K562 (cell line): Measurements from ENCODE around the gene RNASET2. TPM values are rescaled to one million over a fixed set of nuclear protein-coding genes. Genes with fewer than 3 reads are reported as not detected.

Experiments used
- ATAC-seq: fragments of 200-7000 bp; cut with Tn5 transposase; 3 replicates; pipeline ENCODE4 v1.9.1; 2020; ENCODE audit warnings: moderate library complexity
- BruUV-seq: library from RNA; stranded (reverse); fragments of 400-500 nt; replicated peaks from 2 replicates; lab custom pipeline; 2021; lab: Mats Ljungman, UMichigan
- CTCF ChIA-PET: fragments of 300-600 bp; formaldehyde crosslinking; extraction: SDS; loops from one replicate; lab custom pipeline; 2021; ENCODE audit warnings: low intra/inter-chr PET ratio; lab: Yijun Ruan, JAX
- POLR2A ChIA-PET: fragments of 300-600, 350-650 bp; sonication (Branson Sonifier 250); formaldehyde crosslinking; extraction: SDS; loops from one replicate; lab custom pipeline; 2021; ENCODE audit warnings: antibody characterized with exemption, inconsistent platforms; lab: Yijun Ruan, JAX
- DNase-seq, 4 experiments: peaks; one replicate each; pipeline versions ENCODE4 v3.0.0 to v3.0.0-alpha.2; 2011 to 2018; ENCODE audit warnings: low spot score in 3 of 4, mixed read lengths in 3 of 4; ENCODE audit errors: extremely low read depth in 1 of 4
- FAIRE-seq: peaks from 2 replicates; lab custom pipeline; 2011; peaks lifted over from hg19 to GRCh38; lab: Jason Lieb, UNC
- H2AFZ ChIP-seq: 2 replicates; pipeline ENCODE4 v1.6.0; 2011; ENCODE audit warnings: low read depth, low read length, control low read depth, inconsistent platforms
- H3K27ac ChIP-seq: fragments of 200-600 bp; 3 replicates; pipeline ENCODE4 v1.8.0; 2011; ENCODE audit warnings: low read depth, mild to moderate bottlenecking, control low read depth, inconsistent platforms, low read length, moderate library complexity, mixed read lengths; ENCODE audit errors: extremely low read depth
- H3K27me3 ChIP-seq, 2 experiments: fragments of 300-600 bp in 1 of 2; 2 replicates in 1 of 2; 3 replicates in 1 of 2; pipeline versions ENCODE4 v1.6.0 to v1.8.0; 2011; ENCODE audit warnings: inconsistent platforms in 2 of 2, low read length in 2 of 2, mild to moderate bottlenecking in 1 of 2, mixed read lengths in 1 of 2, moderate library complexity in 1 of 2; ENCODE audit not compliant: control insufficient read depth in 2 of 2, insufficient read depth in 2 of 2
- H3K36me3 ChIP-seq: fragments of 300-600 bp; 3 replicates; pipeline ENCODE4 v1.8.0; 2011; ENCODE audit warnings: mild to moderate bottlenecking, low read length, inconsistent platforms; ENCODE audit not compliant: control insufficient read depth, insufficient read depth
- H3K4me1 ChIP-seq, 2 experiments: fragments of 200-600 bp in 1 of 2; replicated peaks in 1 of 2; 2 replicates in 1 of 2; 3 replicates in 1 of 2; pipeline versions ENCODE4 v1.5.1 to v1.8.0; 2011; ENCODE audit warnings: inconsistent platforms in 2 of 2, low read length in 2 of 2, mild to moderate bottlenecking in 1 of 2, mixed read lengths in 1 of 2, moderate library complexity in 1 of 2; ENCODE audit not compliant: control insufficient read depth in 2 of 2, insufficient read depth in 2 of 2
- H3K4me2 ChIP-seq: 2 replicates; pipeline ENCODE4 v1.6.1; 2011; ENCODE audit warnings: low read length, control low read depth, inconsistent platforms, mixed read lengths; ENCODE audit not compliant: insufficient read depth
- H3K4me3 ChIP-seq: fragments of 200-600 bp; sonication (generic), shearing (Covaris generic); 2 replicates; pipeline ENCODE4 v1.5.1; 2016; ENCODE audit warnings: control low read depth, inconsistent platforms
- H3K79me2 ChIP-seq: fragments of 200-600 bp; 3 replicates; pipeline ENCODE4 v1.8.0; 2011; ENCODE audit warnings: low read length, inconsistent platforms; ENCODE audit not compliant: control insufficient read depth, insufficient read depth
- H3K9ac ChIP-seq, 2 experiments: 2 replicates each; pipeline versions ENCODE4 v1.6.0 to v1.6.1; 2011; ENCODE audit warnings: low read depth in 2 of 2, low read length in 2 of 2, control low read depth in 1 of 2, inconsistent platforms in 1 of 2, mild to moderate bottlenecking in 1 of 2, mixed read lengths in 1 of 2; ENCODE audit not compliant: insufficient read depth in 1 of 2
- H3K9me1 ChIP-seq: one replicate; pipeline ENCODE4 v1.6.0; 2011; ENCODE audit warnings: inconsistent platforms, mild to moderate bottlenecking, low read length, moderate library complexity; ENCODE audit not compliant: control insufficient read depth, insufficient read depth
- H3K9me3 ChIP-seq: replicated peaks from 2 replicates; pipeline ENCODE4 v1.5.1; 2011; ENCODE audit warnings: low read depth, low read length, inconsistent platforms; ENCODE audit not compliant: control insufficient read depth, insufficient read depth
- H4K20me1 ChIP-seq: replicated peaks from 2 replicates; pipeline ENCODE4 v1.6.1; 2011; ENCODE audit warnings: low read length, inconsistent platforms, mixed read lengths; ENCODE audit not compliant: control insufficient read depth, insufficient read depth
- CBFB ChIP-seq: sonication (generic); formaldehyde crosslinking; IDR thresholded peaks from 2 replicates; pipeline ENCODE4 v1.4.0; 2020; ENCODE audit warnings: mild to moderate bottlenecking, missing genetic modification reagents
- TBL1XR1 ChIP-seq, 2 experiments: IDR thresholded peaks; 2 replicates each; pipeline ENCODE4 v1.6.1; 2012; ENCODE audit warnings: improper control_type of control experiment in 2 of 2, low read length in 2 of 2, mild to moderate bottlenecking in 1 of 2
- TCF7 ChIP-seq: sonication (generic); IDR thresholded peaks from 2 replicates; pipeline ENCODE4 v1.6.1; 2016; ENCODE audit warnings: antibody characterized with exemption, borderline replicate concordance
- ZNF146 ChIP-seq: IDR thresholded peaks from one replicate; pipeline ENCODE4 v1.6.1; 2018; ENCODE audit warnings: missing compliant biosample characterization; ENCODE audit not compliant: unreplicated experiment
- ZNF57 ChIP-seq: fragments of 450-650 bp; formaldehyde crosslinking; IDR thresholded peaks from 2 replicates; pipeline ENCODE4 v1.4.0; 2020; ENCODE audit warnings: mild to moderate bottlenecking, moderate library complexity
- WGBS: fragments of 100-300 bp; shearing (Covaris generic); methylation state at CpG from one replicate; pipeline ENCODE4 v1.1.6; 2016; ENCODE audit warnings: low coverage, mixed read lengths; ENCODE audit not compliant: insufficient coverage; ENCODE audit errors: missing lambda C conversion rate; 5-methylcytosine and 5-hydroxymethylcytosine counted together
- in situ Hi-C: fragments of 300-500 bp; cut with MboI; formaldehyde crosslinking; loops from 4 replicates; pipeline ENCODE4 v1.15.0; 2018; ENCODE audit warnings: inconsistent platforms, mixed read lengths
- intact Hi-C: fragments of 100-400 bp; cut with micrococcal nuclease; formaldehyde crosslinking; loops from 2 replicates; pipeline ENCODE4 v1.14.2; 2022
- polyA plus RNA-seq, 8 experiments: library from polyadenylated mRNA; depleted of rRNA in 4 of 8; stranded (reverse) in 5 of 8; unstranded in 3 of 8; fragments of >200 nt; fragmentation: Nextera tagmentation in 2 of 8; fragmentation: Illumina TruSeq in 1 of 8; extraction: Ambion mirVana in 2 of 8; extraction: Trizol in 1 of 8; gene quantifications; 2 replicates each; pipeline versions ENCODE4 v1.2.1 to v1.2.3, GENCODE V29; 2011 to 2014; ENCODE audit warnings: inconsistent platforms in 1 of 8, missing spikeins in 1 of 8
- total RNA-seq, 7 experiments: library from RNA; depleted of rRNA in 6 of 7; stranded (reverse); fragments of >200 nt in 6 of 7; fragmentation: Illumina TruSeq in 2 of 7; extraction: Trizol in 2 of 7; gene quantifications; 2 replicates each; pipeline versions ENCODE4 v1.2.1 to v1.2.3, GENCODE V29; 2011 to 2021; ENCODE audit warnings: low replicate concordance in 1 of 7
- TF ChIP-seq, protein P1 (sequence below): fragments of 250-450 bp; sonication (Bioruptor Pico); IDR thresholded peaks from 2 replicates; pipeline ENCODE4 v1.5.0; 2020; ENCODE audit warnings: mild to moderate bottlenecking
- TF ChIP-seq, protein P2 (sequence below): sonication (generic); formaldehyde crosslinking; IDR thresholded peaks from 2 replicates; pipeline ENCODE4 v1.8.0; 2023; ENCODE audit warnings: mild to moderate bottlenecking, missing genetic modification reagents
- TF ChIP-seq, protein P3 (sequence below): fragments of 250-450 bp; sonication (Bioruptor Pico); IDR thresholded peaks from 2 replicates; pipeline ENCODE4 v1.5.0; 2022; ENCODE audit warnings: mild to moderate bottlenecking
- TF ChIP-seq, protein P4 (sequence below): fragments of 250-450 bp; sonication (Bioruptor Pico); IDR thresholded peaks from 2 replicates; pipeline ENCODE4 v1.9.0; 2021; ENCODE audit warnings: mild to moderate bottlenecking, inconsistent platforms
- TF ChIP-seq, protein P5 (sequence below), 2 experiments: fragments of 200-800 bp in 1 of 2; sonication (Bioruptor generic) in 1 of 2; sonication (generic) in 1 of 2; formaldehyde crosslinking in 1 of 2; IDR thresholded peaks in 1 of 2; conservative IDR thresholded peaks in 1 of 2; 2 replicates each; pipeline versions ENCODE4 v1.5.0 to v1.6.1; 2016 to 2020; ENCODE audit warnings: missing compliant biosample characterization in 1 of 2, missing genetic modification characterization in 1 of 2, missing genetic modification reagents in 1 of 2
- TF ChIP-seq, protein P6 (sequence below): fragments of 200-800 bp; sonication (Bioruptor generic); IDR thresholded peaks from 2 replicates; pipeline ENCODE4 v1.6.1; 2017; ENCODE audit warnings: missing genetic modification characterization, missing compliant biosample characterization

RNASET2 gene
- total and polyA plus RNA-seq, 9 of the 15 experiments (the other 6 are each of a cell fraction or from before 2014, with no cell fraction given), result 7.4 to 141 (median 91.3) TPM

DNA sequence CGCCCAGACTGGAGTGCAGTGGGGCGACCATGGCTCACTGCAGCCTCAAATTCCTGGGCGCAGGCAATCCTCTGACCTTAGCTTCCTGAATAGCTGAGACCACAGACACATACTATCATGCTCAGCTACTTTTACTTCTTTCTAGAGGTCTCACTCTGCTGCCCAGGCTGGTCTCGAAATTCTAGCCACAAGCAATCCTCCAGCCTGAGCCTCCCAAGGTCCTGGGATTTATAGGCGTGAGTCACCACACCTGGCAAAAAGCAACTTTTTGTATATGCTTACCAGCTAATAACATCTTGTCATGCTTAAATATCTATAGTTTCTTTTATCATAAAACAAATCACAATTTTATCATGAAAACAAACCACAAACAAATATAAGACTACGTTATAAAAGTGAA is 23.0 kb downstream of the RNASET2 start:
- Histone ChIP-seq H4K20me1 (no peaks in the 10 kb centered on the region), H3K27me3 (no peaks in the 10 kb centered on the region; a peak in 1 of 5 replicates), H3K9me3 (no peaks in the 10 kb centered on the region), H3K79me2 (no peaks in the 10 kb centered on the region), H3K9ac (no peak overlapping the region), H2AFZ (no peak overlapping the region), H3K4me2 (no peak overlapping the region), H3K4me1 (peaks cover 13 to 18% of the 10 kb centered on the region in 2 experiments), H3K4me3 (no peak overlapping the region), H3K36me3 (peaks cover 27% of the 10 kb centered on the region; the same call in 2 of the 3 replicates), H3K27ac (no peak overlapping the region), H3K9me1 (peaks cover 4% of the 10 kb centered on the region)
- no peak for ATAC-seq
- ChIA-PET CTCF (no interaction called here), POLR2A (interaction anchor here (1.0 to 1.4 kb wide), 2 partner anchors 10 to 23 kb away, joined by 3 read pairs; partner anchors contain the start of gene RNASET2)
- BruUV-seq, result no TSS peak
- DNase-seq, result no peak
- FAIRE-seq, result no peak
- in situ Hi-C loops, result no loop called here
- intact Hi-C loops, result no loop called here
- WGBS, result 72% methylated on average over 6 of the region's 6 CpGs
- TF ChIP-seq, protein P1, sequence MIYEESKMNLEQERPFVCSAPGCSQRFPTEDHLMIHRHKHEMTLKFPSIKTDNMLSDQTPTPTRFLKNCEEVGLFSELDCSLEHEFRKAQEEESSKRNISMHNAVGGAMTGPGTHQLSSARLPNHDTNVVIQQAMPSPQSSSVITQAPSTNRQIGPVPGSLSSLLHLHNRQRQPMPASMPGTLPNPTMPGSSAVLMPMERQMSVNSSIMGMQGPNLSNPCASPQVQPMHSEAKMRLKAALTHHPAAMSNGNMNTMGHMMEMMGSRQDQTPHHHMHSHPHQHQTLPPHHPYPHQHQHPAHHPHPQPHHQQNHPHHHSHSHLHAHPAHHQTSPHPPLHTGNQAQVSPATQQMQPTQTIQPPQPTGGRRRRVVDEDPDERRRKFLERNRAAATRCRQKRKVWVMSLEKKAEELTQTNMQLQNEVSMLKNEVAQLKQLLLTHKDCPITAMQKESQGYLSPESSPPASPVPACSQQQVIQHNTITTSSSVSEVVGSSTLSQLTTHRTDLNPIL (CRISPR knock-in tag), result no peak
- TF ChIP-seq CBFB (CRISPR knock-in tag) (no peak), ZNF146 (CRISPR knock-in tag) (no peak), ZNF57 (CRISPR knock-in tag) (no peak), TBL1XR1 (IDR thresholded peaks at IDR 0.05; ENCODE audit: low read length in 2 of 2) (no peak), TCF7 (no peak)
- TF ChIP-seq, protein P2, sequence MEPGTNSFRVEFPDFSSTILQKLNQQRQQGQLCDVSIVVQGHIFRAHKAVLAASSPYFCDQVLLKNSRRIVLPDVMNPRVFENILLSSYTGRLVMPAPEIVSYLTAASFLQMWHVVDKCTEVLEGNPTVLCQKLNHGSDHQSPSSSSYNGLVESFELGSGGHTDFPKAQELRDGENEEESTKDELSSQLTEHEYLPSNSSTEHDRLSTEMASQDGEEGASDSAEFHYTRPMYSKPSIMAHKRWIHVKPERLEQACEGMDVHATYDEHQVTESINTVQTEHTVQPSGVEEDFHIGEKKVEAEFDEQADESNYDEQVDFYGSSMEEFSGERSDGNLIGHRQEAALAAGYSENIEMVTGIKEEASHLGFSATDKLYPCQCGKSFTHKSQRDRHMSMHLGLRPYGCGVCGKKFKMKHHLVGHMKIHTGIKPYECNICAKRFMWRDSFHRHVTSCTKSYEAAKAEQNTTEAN (CRISPR knock-in tag), result no peak
- TF ChIP-seq, protein P3, sequence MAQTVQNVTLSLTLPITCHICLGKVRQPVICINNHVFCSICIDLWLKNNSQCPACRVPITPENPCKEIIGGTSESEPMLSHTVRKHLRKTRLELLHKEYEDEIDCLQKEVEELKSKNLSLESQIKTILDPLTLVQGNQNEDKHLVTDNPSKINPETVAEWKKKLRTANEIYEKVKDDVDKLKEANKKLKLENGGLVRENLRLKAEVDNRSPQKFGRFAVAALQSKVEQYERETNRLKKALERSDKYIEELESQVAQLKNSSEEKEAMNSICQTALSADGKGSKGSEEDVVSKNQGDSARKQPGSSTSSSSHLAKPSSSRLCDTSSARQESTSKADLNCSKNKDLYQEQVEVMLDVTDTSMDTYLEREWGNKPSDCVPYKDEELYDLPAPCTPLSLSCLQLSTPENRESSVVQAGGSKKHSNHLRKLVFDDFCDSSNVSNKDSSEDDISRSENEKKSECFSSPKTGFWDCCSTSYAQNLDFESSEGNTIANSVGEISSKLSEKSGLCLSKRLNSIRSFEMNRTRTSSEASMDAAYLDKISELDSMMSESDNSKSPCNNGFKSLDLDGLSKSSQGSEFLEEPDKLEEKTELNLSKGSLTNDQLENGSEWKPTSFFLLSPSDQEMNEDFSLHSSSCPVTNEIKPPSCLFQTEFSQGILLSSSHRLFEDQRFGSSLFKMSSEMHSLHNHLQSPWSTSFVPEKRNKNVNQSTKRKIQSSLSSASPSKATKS (CRISPR knock-in tag), result no peak
- TF ChIP-seq, protein P4, sequence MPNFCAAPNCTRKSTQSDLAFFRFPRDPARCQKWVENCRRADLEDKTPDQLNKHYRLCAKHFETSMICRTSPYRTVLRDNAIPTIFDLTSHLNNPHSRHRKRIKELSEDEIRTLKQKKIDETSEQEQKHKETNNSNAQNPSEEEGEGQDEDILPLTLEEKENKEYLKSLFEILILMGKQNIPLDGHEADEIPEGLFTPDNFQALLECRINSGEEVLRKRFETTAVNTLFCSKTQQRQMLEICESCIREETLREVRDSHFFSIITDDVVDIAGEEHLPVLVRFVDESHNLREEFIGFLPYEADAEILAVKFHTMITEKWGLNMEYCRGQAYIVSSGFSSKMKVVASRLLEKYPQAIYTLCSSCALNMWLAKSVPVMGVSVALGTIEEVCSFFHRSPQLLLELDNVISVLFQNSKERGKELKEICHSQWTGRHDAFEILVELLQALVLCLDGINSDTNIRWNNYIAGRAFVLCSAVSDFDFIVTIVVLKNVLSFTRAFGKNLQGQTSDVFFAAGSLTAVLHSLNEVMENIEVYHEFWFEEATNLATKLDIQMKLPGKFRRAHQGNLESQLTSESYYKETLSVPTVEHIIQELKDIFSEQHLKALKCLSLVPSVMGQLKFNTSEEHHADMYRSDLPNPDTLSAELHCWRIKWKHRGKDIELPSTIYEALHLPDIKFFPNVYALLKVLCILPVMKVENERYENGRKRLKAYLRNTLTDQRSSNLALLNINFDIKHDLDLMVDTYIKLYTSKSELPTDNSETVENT, result no peak
- TF ChIP-seq, protein P5, sequence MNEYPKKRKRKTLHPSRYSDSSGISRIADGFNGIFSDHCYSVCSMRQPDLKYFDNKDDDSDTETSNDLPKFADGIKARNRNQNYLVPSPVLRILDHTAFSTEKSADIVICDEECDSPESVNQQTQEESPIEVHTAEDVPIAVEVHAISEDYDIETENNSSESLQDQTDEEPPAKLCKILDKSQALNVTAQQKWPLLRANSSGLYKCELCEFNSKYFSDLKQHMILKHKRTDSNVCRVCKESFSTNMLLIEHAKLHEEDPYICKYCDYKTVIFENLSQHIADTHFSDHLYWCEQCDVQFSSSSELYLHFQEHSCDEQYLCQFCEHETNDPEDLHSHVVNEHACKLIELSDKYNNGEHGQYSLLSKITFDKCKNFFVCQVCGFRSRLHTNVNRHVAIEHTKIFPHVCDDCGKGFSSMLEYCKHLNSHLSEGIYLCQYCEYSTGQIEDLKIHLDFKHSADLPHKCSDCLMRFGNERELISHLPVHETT (CRISPR knock-in tag; conservative IDR thresholded peaks at IDR 0.05 in 1 of 2, IDR thresholded peaks at IDR 0.05 in 1 of 2), result no peak
- TF ChIP-seq, protein P6, sequence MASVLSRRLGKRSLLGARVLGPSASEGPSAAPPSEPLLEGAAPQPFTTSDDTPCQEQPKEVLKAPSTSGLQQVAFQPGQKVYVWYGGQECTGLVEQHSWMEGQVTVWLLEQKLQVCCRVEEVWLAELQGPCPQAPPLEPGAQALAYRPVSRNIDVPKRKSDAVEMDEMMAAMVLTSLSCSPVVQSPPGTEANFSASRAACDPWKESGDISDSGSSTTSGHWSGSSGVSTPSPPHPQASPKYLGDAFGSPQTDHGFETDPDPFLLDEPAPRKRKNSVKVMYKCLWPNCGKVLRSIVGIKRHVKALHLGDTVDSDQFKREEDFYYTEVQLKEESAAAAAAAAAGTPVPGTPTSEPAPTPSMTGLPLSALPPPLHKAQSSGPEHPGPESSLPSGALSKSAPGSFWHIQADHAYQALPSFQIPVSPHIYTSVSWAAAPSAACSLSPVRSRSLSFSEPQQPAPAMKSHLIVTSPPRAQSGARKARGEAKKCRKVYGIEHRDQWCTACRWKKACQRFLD (CRISPR knock-in tag), result no peak
